ENCODE results near the gene MMP2.
A peak's percentile ranks its signal among the peaks of the same experiment; 100 is the strongest.

MMP2 gene

DNA sequence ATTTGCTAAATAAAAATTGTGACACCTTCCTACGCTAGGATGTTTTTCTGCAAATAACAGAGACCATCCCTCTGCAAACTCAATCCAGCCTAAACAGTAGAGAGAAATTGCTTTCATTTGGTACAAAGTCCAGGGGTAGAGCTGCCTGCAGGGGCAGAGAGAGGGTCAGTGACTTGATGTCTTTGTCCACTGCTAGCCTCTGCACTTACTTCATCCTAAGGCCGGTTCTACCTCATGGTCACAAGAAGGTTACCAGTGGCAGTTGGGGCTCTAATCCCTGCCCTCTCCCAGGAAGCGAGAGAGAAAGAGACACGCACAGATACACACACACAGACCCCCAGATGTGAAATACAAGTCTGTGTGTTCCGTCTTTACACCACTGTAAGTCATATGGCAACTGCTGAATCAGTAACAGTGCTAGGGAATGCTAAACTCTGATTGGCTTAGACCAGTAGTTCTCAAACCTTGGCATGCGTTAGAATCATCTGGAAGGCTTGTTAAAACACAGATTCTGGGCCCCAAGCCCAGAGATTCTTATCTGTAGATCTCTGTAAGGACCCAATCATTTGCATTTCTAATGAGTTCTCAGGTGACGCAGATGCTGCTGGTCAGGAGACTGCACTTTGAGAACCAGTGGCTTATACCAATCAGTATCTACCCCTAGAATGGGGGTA lies 16.8 kb downstream of the MMP2 start:
- DNase-seq: no peak

DNA sequence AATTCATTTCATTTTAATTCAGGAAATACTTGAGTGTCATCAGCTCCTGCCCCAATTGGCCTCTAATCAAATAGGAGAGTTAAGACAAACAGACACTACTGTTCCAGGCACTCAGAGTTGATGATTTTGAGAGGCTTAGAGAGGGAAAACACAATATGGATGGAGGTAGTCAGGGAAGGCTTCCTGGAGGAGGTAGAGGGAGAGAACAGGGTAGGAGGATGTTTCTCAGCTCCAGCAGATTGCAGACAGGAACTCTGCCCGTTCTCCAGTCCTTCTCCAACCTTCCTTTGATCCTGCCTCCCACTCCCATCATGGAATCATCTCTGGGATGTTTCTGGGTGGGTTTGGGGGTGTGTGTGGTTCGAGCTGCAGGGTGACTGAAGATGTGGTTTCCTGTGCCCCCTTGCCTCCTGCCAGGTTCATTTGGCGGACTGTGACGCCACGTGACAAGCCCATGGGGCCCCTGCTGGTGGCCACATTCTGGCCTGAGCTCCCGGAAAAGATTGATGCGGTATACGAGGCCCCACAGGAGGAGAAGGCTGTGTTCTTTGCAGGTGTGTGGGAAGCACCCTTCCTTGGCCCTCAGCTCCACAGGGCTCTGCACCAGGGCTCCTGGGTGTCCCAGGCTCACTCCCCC lies 17.6 kb downstream of the MMP2 start:
- peak; percentile 26 for DNase-seq

DNA sequence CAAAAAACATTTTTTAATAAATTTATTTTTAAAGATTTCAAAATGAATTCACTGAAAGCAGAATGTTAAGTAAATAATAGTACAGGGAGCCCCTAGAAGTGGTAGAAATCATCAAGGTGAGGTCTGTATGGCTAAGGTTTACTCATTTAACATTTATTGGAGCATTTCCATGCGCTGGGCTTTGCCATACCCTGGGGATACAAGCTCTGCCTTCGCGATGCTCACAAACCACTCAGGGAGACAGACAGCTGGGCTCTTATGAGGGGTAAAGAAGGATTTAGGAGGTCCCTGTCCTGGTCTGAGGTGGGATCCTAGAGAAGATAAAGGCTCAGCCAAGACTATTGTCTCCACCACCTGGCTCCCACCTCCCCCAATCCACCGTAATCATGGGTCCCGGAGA lies 18.6 kb downstream of the MMP2 start:
- DNase-seq: no peak

DNA sequence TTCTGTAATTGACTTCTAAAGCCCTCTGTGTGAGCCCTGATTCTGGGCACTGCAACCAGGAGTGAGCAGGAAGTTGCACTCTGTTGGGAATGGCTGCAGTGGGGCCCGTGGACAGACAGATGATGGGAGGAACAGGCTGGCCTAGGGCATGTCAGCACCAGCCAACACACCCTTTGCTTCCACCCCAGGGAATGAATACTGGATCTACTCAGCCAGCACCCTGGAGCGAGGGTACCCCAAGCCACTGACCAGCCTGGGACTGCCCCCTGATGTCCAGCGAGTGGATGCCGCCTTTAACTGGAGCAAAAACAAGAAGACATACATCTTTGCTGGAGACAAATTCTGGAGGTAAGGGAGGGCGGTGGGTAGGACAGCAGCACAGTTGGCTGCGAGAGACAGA lies 19.1 kb downstream of the MMP2 start:
- DNase-seq: peak; percentile 20

- DNase-seq: peak; percentile 15
Measured at GRCh38 chr16:55499281-55499680, 20.3 kb downstream of the MMP2 start.

DNA sequence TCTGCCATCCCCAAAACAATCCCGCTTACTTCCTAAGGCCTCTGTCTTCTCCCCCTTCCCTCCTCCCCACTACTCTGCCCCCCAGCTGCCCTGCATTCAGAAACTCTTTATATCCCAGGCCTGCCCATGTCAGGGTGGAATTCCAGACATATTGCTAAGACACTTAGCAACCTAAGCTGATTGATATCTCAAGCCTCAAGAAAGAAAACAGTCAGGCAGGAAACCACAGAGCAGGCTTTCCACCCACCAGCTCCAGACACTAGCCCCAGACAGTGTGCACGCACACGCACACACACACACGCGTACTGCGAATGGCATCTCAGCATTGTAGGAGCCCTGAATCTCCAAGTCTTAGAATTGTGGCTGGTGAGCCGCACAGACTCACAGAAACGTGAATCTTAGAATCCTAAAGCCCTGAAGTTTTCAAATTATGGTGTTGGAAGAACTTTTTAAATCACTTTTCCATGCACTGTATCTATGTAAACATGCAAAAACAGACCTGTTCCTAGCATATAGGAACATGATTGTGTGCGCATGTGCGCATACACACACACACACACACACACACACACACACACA lies 21.0 kb downstream of the MMP2 start:
- DNase-seq: peak; percentile 77

DNA sequence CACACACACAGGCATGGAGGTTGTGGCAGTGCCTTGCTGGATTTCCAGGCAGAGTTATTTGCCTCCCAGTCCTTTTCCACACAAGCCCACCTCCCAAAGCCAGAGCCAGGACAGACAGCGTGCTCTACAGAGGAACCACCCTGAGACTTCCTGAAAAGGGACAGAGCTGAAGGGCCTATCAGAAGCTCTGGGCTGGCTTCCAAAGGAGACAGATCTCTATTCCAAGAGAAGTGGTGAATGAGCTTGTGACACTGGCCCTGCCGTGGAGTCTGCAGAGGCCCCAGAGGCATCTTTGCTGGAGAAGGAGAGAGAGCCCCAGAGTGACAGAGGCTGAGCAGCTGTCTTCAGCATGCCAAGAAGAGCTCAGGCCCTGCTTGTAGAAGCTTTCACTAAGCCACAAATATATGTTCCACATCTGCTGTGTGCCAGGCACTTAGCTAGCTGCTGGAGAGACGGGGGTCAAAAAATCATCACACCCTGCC lies 21.6 kb downstream of the MMP2 start:
- DNase-seq: peak; percentile 84

- peak; percentile 15 for DNase-seq
Measured at GRCh38 chr16:55501549-55502322, 22.7 kb downstream of the MMP2 start.

GRCh38 chr16:55502801-55503366 lies 23.9 kb downstream of the MMP2 start:
- DNase-seq: peak; percentile 95

DNA sequence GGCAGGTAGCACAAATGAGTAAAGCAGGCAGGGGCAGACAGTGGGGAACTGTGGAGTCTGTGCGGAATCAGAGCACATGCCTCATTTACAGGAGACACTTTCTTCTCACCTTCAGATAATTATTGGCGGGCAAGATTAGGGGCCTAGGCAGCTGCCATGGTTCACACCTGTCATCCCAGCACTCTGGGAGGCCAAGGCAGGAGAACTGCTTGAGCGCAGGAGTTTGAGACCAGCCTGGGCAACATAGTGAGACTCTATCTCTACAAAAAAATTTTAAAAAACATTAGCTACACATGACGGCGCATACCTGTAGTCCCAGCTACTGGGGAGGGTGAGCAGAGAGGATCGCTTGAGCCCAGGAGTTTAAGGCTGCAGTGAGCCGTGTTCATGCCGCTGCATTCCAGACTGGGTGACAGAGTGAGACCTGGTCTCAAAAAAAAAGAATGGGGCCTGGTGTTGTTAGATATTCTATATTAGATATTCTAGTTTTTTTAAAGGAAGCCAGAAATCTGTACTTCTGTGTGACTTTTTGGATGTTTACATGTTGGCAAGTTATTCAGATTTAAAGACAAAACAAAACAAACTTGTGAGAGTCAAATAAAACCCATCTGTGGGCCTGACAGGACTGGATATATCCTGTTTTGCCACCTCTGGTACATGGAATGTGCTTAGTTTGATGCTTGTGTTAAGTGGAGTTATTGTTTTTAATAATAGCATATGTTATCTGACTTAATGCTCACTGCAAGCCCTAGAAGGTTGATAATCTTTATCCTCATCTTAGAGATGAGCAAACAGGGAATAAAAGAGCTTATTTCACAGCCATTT lies 24.9 kb downstream of the MMP2 start:
- DNase-seq: peak; percentile 20

GRCh38 chr16:55505333-55506015 lies 26.5 kb downstream of the MMP2 start:
- DNase-seq: no peak

GRCh38 chr16:55506083-55506482 lies 27.1 kb downstream of the MMP2 start:
- DNase-seq: peak; percentile 11

- no peak for DNase-seq
Measured at GRCh38 chr16:55506708-55507107, 27.7 kb downstream of the MMP2 start.

DNA sequence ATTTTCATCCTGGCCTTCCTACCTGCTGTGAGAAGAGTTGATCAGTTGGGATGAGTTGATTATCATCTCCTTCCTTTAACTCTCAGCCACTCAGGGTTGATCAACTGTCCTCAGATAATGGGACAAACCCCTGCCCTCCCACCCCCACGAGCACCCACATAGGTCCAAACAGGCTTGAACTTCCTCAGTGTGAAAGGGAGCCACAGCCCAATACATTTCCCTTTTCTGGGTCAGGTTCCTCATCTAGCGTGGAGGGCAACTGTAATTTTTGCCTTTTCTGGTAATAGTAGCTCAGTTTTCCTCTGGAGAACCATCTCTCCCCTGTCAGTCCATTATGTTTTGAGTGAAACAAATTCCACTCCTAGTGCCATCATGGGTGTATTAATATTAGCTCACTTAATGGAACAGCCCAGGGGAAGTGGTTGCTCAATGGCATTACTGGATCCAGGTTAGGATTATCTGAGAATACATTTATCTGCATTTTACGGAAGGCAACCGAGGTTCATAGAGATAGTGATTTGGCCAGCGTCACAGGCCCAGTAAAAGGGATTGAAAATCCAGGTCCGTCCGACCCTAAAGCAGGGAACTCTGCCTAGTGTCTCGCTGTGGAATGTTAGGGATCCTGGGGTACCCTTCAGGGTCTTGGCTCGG lies 29.4 kb downstream of the MMP2 start:
- no peak for DNase-seq

GRCh38 chr16:55508941-55509931 lies 30.2 kb downstream of the MMP2 start, which contains the start of gene LPCAT2:
Gene LPCAT2, plus strand, starts transcription at chr16:55509072. Its CDS starts 110 bp downstream, at chr16:55509182.
- peak; percentile 91 for DNase-seq

DNA sequence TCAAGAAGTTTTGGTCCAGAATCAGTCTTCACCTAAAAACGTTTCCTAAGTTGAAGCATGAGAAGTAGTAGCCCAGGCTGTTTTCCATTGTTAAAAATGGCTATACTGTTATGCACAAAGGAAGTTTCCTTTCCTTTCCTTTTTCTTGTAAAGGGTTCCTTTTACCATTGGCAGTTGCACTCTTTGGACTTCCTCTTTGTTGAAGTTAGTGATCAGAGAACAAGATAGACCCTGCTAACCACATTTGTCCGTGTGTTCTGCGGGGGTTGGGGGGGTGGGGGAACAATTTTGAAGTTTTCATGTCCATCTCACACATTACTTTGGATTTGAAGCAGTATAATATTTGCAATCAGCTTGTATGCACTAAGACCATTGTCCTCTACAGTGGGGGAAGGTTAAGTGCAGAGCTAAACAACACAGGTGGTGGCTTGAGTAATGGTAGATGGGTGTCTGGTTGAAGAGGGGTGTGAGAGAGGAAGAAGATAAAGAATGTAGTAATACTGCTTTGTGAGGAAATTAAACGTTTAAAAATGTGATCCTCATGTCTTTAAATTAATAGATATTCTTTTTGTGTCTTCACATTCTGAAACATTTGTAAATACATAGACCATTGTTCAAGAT lies 31.3 kb downstream of the MMP2 start:
- DNase-seq: no peak

- no peak for DNase-seq
Measured at GRCh38 chr16:55512941-55513340, 33.9 kb downstream of the MMP2 start.

- DNase-seq: no peak
Measured at GRCh38 chr16:55513616-55514015, 34.6 kb downstream of the MMP2 start.

- no peak for DNase-seq
Measured at GRCh38 chr16:55515111-55515510, 36.1 kb downstream of the MMP2 start.

Measured in right hindlimb (tissue), 1 donor.